NCI-H524 treated with DMSO at 0.1 percent for 48 hours (cell line): ENCODE measurements around the gene ENO1.
"Not testable (repeated sequence)": the region's sequence is repeated elsewhere in the genome, so short reads cannot be mapped to it uniquely, and the experiment has no call there.

Experiments used
- DNase-seq: peaks from one replicate; lab custom pipeline; 2025; lab: John Stamatoyannopoulos, UW

Gene ENO1

DNA sequence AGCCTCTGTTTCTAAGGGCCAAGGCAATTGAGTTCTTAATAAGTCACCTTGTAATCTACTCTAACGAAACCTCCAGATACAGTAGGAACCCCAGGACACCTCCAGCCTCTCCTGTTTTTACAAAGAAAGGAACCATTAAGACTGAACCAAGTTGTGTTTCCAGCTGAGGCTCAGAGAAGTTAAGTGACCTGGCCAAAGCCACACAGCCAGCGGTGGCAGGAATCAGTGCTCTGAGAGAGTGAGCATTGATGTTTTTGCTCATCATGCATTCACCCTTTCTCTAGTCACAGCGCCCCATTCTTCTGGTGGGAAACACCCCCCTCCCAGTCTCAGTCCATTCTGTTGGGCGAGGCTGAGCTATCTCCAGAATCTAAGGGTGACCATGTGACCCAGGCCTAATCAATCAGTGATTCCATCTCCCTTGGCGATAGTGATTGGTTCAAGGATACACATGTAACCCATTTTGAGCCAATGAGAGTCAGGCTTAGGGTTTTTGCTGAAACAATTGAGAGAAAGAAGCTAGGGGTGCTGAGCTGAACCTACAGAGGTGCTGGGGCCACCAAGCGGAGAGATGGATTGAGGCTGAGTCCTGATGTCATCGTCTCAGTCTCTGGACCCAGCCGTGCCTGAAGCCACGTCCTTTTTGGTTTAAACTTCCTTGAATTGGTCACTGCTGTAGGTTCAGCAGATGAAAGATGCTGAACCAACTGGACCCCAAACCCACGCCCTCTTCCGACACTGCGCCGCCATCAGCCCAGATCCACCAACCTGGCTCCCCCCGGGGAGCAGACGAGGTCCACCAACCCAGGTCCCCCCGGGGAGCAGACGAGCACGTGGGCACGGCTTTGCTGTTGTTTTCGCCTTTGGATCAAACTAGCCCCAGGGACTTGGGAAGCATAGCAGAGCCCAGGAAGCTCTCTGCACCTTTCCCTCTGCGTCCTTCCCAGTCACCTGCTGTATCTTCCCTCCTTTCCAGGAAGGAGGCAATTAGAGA is 33.1 kb downstream of the ENO1 start:
- no peak for DNase-seq

DNA sequence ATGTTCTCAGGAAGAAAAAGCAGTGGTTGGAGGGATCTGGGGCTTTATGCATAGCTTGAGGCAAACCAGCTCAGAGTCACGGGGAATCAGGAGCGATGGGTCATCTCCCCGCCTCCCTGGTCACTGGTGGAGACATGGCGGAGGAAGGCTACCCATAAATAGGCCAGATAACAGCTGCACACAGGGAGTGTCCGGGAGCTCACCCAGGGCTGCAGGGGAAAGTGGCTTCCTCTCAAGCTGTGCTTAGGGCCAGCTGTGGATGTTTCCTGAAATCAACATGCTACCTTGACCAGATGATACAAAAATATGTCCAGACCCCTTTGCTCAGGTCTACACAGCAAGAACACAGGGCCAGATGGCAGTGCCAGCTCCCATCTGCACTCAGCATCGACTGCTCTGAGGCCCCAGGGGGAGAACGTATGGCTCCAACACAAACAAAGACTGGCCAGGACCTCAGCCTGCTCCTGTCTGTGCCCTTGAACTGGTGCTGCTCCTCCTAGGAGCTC is 33.9 kb downstream of the ENO1 start:
- DNase-seq = peak; percentile 91

DNA sequence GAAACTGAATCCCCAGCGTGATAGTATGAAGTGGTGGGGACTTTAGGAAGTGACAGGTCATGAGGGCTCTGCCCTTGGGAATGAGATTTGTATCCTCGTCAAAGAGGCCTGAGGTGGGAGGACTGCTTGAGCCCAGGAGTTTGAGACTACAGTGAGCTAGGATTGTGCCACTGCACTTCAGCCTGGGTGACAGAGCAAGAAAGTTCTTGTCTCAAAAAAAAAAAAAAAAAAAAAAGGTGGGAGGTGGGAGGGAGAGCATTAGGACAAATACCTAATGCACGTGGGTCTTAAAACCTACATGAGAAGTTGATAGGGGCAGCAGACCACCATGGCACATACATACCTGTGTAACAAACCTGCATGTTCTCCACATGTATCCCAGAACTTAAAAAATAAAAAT is 37.1 kb downstream of the ENO1 start:
- DNase-seq = no peak

DNA sequence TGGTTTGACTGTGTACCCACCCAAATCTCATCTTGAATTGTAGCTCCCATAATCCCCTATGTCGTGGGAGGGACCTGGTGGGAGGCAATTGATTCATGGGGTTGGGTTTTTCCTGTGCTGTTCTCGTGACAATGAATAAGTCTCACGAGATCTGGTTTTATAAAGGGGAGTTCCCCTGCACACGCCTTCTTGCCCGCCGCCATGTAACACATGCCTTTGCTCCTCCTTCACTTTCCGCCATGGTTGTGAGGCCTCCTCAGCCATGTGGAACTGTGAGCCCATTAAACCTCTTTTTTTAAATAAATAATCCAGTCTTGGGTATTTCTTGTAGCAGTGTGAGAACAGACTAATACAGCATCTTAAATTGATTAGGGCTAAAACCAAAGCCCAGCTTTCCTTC is 38.5 kb downstream of the ENO1 start:
- no peak for DNase-seq

DNA sequence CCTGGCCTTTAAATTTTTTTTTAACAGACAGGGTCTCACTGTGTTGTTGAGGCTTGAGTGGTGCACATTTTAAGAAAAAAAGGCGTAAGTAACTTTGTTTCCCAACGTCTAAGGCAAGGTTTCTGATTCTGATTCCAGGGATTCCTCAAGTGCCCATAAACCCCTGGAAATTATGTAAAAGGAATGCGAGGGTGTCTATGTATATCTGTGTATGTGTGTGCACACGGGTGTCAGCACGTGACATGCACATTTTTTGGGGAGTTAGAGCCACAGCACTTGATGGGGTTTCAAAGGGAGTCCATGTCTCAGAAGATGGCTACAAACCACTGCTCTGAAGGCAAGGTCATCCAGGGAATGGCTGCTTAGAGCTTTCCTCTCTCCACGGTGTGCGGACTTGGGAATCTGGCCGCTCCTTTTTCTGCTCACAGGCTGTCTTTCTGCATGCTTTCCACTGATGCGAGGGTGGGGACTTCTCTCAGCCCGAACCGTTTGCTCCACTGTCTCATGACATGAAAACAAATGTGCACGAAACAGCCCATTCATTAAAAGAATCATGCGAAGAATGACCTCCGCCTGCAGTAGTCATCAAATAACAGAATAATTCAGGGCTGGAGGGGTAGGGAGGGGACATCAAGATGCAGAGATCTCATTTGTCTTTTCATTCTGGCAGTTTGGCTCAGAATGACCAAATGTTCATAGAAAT is 42.4 kb downstream of the ENO1 start:
- DNase-seq = no peak

DNA sequence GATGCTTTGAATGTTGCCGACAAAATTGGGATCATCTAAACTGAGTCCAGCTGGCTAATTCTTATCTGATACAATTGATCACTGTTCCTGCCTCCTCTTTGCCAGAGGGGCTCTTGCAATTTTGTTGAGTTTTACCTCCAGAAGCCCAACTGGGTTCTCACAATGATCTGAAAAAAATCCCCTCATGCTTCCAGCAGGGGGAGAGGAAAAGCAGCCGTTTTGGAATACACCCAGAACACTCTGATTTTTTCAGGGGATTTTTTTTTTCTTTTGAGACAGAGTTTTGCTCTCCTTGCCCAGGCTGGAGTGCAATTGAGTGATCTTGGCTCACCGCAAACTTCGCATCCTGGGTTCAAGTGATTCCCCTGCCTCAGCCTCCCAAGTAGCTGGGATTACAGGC is 47.1 kb downstream of the ENO1 start:
- DNase-seq = no peak

DNA sequence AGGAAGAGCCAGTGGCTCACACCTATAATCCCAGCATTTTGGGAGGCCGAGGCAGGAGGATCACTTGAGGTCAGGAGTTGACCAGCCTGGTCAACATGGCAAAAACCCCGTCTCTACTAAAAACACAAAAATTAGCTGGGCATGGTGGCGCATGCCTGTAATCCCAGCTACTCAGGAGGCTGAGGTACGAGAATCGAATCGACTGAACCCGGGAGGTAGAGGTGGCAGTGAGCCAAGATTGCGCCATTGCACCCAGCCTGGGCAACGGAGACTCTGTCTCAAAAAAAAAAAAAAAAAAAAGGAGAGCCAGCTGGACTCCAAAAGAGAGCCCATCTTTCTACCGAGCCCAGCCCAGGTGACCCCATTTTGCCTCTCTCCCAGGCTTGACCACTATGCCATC is 47.8 kb downstream of the ENO1 start:
- DNase-seq = not testable (repeated sequence)

DNA sequence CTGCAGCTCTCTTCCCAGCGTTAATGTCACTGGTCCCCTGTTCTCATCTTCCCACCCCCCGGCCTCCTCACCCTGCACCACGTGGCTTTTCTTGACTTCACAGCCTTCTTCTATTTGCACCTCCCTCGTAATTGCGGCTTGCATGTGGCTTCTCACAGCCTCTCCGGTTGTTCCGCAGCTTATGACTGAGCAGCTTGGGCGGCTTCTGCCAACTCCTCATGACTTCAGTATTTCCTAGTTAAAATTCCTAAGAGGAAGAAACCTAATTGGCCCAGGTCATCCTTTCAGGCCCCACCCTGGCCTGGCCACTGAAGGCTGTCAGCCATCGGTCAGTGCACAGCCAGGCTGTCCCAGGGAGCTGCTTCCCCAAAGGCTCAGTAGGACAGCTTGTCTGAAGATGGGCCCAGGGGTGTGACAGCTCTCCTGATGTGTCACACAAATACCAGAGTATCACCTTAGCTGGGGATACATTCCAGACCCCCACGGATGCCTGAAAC is 52.5 kb downstream of the ENO1 start:
- DNase-seq = no peak

DNA sequence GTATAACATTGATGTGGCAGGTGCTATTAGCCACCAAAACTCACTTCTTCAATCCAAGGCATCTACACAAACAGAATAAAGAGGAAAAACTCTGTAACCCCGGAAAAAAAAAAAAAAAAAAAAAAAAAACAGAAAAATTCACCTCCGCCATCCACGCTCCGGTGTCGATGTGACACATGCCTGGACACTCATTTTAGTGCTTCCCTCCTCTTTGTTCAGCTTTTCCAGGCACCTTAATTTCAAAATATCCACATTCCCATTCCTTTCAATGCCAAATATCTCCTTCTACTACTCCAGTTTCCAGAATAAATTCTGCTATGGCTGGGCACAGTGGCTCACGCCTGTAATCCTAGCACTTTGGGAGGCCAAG is 55.2 kb downstream of the ENO1 start:
- no peak for DNase-seq

DNA sequence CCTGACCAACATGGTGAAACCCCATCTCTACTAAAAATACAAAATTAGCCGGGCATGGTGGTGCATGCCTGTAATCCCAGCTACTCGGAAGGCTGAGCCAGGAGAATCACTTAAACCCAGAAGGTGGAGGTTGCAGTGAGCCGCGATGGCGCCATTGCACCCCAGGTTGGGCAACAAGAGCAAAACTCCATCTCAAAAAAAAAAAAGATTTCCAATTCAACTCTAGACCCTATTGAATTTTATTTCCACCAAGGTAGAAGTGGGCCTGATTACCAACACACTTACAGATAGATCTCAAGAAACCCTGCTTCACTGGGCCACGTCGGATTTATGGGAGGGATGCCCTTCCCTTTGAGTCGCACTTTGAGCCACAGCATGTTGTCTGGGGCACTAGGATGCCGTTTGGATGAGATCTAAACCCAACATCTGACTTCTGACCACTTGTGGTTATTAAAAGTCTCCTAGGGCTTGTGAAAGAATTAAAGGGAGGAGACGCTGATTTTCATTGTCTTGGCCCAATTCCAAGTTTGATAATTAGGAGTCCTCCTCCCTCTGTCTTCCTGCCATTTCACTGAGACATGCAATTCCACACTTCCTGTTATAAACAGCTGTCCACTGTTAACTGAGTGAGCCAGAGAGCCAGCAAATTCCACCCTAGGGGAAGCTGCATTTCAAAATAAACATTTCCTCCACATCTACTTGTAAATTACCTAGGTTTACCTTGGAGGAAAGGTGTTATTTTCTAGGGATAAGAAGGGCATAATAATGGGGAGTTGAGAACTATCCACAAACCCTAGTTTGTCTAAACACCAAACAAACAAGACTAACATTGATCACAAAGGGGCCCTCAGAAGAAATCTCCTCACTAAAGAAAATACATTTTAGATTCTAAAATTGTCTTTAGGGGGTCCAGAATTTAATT is 55.9 kb downstream of the ENO1 start:
- peak; percentile 87 for DNase-seq

DNA sequence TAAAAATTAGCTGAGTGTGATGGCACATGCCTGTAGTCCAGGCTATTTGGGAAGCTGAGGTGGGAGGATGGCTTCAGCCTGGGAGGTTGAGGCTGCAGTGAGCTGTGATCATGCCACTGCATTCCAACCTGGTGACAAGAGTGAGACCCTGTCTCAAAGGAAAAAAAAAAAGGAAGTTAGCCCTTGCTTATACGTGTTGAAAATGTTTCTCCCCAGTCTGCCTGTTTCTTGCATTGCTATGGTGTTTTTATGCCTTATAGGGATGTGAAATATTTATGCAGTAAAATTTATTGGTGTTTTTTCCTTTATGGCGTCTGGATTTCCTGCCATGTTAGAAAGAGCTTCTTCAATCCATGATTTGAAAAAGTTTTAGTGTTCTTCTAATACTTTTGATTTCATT is 57.4 kb downstream of the ENO1 start:
- DNase-seq = no peak

DNA sequence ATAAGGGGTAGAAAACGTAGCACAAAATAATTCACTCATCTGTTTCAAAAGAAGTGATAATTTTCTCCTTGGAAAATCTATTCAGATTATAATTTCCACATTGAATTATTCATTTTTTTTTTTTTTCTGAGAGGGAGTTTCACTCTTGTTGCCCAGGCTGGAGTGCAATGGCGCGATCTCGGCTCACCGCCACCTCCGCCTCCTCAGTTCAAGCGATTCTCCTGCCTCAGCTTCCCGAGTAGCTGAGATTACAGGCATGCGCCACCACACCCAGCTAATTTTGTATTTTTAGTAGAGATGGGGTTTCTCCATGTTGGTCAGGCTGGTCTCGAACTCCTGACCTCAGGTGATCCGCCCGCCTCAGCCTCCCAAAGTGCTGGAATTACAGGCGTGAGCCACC is 59.7 kb downstream of the ENO1 start:
- DNase-seq = not testable (repeated sequence)

DNA sequence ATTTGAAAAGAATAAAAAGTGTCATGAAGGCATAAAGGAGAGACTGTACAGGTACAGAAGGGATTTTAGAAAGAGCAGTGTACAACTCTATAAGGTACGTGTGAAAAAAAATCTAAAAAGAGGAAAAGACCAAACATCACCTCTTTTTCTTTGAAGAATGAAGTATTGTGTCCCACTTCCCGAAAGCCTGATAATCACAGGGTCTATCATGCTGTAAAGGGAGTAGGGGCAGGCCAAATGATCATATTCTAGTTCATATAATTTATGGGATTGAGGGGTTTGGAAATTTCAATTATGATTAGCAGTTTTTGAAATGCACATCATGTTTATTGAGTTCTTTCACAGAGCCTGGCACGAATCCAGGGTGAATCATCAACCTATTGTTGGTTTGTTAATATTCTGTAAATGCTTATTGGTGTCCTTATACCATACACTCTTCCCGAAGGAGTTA is 60.1 kb downstream of the ENO1 start:
- DNase-seq = no peak

DNA sequence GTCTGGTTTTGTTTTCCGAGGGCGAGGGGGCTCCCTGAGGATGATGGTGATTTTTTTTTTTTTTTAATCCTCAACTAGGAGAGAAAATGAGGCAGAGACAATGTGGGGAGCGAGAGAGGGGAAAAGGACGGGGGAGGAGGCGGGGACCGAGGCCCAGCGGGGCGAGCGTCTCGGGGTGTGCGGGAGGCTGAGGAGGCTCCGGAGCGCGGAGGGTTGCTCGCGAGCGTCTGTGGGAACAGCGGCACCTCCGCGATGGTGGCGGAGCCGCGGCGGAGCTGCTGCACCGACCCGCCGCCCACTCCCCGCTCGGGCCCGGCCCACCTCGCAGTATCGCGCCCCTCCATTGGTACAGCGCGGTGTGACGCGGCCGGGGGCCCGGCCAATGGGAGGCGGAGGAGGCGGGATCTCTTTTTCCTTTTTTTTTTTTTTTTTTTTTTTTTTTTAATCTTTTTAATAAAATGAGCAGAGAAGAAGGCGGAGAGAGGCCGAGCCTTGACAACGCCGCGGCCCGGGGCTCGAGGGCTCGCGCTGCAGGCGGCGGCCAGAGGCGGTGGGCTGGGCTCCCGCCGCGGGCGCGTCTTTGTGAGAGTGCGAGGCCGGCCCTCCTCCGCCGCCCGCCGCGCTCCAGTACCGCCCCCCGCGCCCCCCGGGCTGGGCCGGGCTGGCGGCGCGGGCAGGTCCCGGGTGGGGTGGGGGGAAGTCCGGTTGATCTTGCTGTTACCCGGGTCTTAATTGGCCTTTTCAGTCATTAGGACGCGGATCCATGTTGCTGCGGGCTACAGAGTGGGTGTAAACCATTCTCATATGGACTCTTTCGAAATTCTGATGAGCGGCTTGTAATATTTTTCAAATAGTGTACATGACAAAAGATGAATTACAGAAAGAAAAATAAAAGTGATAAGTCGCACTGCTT is 60.8 kb downstream of the ENO1 start, which contains the start of gene RERE:
Gene RERE, minus strand, starts transcription at position 229 of the 913 bp plus-strand sequence.
- DNase-seq = peak; percentile 61

DNA sequence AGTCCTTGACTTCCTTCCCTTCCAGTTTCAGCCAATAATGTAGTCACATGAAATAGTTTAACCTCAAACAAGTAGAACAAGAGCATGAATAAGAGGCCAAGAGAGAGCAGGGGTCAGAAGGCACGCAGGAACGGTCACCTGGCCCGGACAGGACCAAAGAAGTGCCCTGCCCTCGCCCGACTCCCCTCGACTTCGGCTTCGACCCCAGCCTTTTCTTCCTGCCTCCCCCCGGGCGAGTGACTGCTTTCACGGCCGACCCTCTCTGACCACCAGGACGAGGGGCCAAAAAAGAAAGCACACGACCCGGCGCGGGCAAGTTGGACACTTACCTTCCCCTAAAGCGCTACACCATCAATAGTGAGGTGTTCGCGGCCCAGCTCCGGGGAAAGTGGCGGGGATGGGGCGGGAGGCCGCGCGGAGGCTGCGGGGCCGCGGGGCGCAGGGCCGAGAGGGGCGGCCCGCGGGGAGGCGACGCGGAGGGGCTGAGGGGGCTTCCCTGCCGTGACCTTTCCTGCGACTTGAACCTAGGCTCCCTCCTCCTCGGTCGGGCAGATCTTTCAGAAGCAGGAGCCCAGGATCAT is 61.6 kb downstream of the ENO1 start:
- DNase-seq = no peak

DNA sequence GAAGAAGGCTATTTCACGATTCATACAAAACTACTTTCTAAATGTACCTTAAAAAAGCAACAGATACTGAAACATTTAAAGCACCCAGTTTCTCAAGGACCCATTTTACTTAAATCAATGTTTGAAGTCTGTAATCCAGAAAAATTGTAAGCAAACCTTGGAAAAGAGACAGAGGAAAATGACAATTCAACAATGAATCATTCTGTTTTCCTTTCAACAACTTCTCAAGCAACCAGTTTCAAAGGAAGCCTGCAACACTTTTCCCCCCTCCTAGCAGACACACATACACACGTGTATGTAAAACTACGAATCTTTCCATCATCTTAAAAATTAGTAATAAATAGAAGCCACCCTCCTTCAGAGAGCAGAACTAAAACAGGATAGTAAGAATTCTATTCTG is 62.2 kb downstream of the ENO1 start:
- no peak for DNase-seq

DNA sequence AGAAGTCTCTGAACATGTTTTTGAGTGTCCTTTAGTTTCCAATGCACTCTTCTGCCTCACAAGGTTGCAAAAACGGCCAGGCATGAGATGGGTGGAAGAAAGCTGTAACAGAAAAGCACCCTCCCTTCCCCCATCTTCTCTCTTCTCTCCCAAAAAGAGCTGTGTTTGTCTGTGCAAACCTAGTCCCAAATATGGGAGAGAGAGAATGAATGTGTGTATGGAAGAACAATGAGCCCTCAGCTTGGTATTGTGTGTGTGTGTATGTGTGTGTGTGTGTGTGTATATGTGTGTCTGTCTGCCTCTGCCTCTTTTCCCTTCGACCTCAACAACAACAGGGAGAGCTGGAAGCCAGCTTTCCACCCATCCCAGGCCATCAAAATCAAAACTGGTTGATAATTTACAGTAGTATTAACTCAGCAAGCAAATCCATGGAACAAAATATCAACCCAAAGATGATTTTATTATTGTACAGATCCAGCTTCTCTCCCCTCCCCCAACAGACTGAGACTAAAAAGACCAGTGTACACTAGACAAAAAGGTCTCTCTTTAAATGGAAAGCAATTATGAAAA is 62.8 kb downstream of the ENO1 start:
- no peak for DNase-seq

DNA sequence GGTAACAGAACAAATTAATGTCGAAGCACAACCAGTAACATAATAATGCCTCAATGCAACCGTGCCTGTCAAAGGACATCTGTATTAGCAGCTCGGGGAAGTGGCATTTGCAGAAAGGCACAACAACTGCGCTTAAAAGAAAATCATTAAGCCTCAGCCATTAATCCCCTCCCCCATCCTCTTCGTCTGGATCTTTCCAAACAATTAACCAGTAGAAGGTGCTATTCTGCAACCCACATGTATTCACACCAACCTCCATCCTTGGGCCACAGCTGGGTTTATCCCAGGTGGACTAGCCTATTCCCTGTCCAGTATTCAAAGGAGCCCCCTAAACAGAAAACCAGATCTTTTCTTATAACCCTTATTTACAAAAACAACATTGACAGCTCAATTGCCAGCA is 63.6 kb downstream of the ENO1 start:
- no peak for DNase-seq

DNA sequence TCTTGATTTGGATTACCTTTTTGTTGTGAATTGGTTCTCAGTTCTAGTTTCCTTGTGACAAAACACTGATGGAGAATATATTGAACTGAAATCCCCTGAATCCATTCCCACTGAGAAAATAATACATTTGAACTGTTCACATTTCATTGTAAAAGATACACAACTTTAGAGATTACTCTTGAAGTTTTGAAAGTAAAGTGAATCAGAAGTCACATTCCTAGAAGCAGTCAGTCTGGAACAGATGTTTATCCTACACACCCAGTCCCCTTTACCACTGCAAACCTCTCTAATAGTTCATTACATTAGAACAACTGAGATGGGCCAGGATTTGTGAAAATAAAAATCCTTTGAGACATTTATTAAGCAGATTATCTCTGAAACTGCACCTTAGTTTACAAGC is 64.5 kb downstream of the ENO1 start:
- no peak for DNase-seq
